SKM-1 treated with dmso at 0.1 percent for 144 hours (cell line): ENCODE results near the gene UMAD1.

Experiments used
- DNase-seq: peaks from one replicate; lab custom pipeline; 2025; ENCODE audit not compliant: unreplicated experiment; lab: John Stamatoyannopoulos, UW

Gene UMAD1

DNA sequence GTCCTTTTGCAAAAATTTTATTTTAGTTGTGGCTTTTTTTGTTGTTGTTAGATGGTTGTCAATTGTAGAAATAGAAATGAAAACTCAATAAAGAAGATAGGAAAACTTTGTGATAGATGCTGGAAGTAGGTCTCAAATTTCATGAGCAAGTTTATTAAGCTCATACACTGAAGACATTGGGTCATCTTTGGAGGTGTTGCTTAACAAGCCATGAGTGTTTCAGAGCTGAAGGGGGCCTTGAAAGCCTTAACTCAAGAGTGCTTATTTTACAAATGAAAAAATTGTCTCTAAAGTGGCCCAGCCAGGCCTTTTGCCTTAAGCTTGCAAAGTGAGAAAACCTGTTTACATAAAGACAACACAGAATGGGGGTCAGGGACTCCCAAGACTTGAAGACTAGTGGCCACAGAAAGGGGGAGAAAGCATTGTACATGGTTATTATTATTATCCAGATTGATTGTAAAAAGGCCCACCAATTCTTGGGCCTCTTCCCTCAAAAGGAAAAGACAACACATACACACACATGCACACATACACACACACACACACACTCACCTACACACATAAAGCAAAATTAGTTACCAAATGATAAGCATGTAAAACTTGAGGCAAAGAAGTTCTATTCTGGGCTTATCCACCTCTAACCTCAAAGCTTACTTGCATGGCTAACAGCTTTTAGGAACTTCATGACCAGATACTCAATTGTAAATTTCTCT is 278.3 kb downstream of the UMAD1 start:
- no peak for DNase-seq

DNA sequence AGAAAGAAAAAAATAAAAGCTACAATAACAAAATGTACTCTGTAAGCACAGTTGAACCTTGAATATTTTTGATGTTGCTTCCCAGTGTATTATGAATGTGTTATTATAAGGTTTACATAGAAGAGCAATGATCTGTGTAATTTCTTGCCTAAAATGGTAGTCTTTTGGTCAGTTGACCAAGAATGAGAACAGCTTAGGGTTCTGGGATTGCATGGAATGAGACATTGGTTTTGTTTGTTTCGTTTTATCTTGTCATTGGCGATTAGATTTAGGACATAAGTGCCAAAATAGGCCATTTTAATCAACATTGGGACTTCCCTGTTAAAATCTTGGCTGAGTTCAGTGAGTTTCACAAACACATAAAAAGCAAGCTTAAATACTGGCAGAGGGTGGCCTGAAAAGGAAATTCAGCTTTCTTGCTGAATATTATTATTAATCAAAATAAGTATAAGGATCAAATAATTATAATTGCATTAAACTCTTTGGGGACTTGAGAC is 278.9 kb downstream of the UMAD1 start:
- no peak for DNase-seq

DNA sequence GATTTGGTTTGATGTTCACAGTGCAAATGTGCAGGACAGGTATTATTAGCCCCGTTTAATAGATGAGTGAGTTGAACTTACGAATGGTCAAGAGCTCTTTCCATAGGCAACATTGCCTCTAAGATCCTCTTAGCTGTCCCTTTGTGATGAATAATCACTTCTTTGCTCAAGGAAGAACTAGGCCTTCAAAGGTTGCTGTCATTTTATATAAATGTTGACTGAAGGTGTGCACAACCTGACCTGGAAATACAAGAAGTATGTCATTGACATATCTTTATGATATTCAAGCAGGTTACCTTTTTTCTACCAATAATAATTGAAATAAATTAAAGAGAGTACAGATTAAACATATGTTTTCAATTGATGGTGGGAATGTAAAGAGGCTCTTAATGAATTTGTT is 279.5 kb downstream of the UMAD1 start:
- DNase-seq: no peak

DNA sequence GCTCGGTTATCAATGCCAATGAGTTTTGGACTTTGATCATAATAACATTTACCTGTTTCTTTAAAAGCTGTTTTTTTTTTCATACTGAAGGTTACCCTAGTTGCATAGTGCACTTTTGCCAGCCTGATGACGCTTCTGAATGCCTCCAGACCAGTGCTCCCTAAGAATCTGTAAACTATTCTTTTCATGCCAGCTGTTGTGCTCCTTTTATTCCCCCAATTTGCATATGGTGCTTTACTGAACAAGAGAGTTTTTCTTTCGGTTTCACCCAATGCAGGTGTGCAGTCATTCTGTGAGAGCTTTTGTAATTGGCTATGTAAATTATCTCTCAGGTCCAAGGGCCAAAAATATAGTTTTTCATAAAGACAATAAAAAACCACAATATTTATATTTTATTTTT is 279.9 kb downstream of the UMAD1 start:
- DNase-seq: no peak

DNA sequence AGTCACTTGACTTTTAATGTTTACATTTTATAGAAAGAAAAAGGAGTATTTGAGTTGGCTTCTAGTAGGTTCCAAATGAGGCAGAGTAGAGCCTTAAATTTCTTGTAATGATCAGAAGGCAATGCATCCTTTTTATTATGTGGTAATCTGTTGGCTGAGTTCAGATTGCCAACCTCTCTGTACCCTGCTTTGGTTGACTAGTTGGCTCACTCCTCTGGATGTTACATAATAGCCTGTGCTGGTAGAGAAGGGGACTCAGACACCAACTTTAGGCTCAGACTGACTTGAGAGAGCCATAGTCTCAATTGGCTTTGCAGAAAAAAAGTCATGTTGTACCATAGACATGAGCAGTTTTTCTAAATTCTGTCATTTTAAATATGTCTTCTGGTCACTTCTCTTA is 281.3 kb downstream of the UMAD1 start:
- no peak for DNase-seq

DNA sequence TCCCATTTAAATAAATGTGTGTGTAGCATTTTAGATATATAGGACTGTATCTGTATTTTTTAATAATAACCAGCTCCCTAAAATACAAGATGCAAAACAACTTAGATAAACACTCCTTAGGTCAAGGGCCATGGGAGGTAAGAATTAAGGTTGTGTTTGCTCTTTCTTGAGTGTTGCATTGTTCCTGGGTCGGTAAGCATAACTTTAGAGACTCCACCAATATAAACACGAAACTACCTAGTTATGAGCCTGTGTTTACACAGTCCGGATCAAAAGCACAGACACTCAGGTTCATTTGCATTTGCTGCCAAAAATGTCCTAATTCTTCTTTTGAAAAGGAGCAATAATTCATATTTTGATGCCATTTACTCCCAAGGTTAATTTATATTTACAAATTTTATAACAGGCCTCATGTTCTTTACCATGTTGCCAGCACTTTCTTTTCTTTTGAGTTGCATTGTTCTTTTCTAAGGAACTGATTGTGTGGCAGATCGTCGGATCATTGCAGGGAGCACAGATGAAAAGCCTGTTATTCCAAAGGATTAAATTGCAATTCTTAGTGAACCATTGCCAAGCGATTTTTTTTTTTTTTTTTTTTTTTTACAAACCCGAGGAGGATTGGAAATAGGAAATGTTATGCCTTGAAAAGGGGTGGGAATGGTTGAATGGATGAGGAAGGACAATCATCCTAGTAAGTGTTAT is 282.3 kb downstream of the UMAD1 start:
- DNase-seq: no peak

DNA sequence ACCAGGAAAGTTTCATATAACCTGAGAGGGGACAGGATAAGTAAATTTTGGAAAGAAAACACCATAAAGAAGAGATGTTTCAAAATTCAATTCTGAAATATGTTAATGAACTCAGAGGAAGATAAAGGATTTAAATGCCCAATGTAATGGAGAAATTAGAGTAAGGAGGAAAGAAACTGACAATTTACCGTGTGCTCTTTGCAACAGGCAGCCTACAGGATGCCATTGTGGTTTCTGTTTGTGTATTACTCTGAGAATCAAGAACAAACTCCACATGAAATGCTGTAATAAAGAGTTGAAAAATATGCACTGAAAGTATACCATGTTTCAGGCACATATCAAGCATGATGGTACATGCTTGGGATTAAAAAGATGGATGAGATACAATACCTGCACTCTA is 283.3 kb downstream of the UMAD1 start:
- DNase-seq: no peak

DNA sequence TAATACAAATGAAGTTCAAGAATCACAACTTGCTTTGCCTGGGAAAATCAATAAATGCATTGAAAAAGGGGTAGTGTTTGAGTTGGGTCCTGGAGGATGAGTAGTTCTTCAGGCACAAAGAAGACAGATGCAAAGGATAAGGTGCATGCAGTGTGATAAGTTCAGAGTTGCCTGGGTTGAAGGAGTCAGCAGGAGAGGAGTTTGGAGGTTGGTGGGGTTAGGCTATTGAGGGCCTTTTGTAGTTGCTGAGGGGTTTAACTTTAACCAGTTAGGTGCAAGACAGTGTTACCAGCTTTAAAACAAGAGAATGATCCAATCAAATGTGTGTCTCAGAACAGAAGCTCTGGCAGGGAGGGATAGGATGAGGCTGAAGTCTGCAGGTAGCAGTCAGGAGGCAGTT is 283.8 kb downstream of the UMAD1 start:
- no peak for DNase-seq
